PC-3 (cell line): ENCODE results near the gene KMT2C.
"Not testable (repeated sequence)": the region's sequence is repeated elsewhere in the genome, so short reads cannot be mapped to it uniquely, and the experiment has no call there.

Experiments
- CTCF ChIP-seq: fragments of 300-600 bp; sonication (generic); conservative IDR thresholded peaks from 2 replicates; pipeline ENCODE4 v1.5.1; 2017; ENCODE audit warnings: antibody characterized with exemption, low read depth, mild to moderate bottlenecking, low read length
- EZH2 ChIP-seq: fragments of 300-600 bp; sonication (generic); IDR thresholded peaks from one replicate; pipeline ENCODE4 v1.6.1; 2017; ENCODE audit warnings: antibody characterized with exemption, mild to moderate bottlenecking, low read length; ENCODE audit not compliant: unreplicated experiment
- EZH2phosphoT487 ChIP-seq: fragments of 300-600 bp; sonication (generic); IDR thresholded peaks from 2 replicates; pipeline ENCODE4 v1.6.1; 2018; ENCODE audit warnings: mild to moderate bottlenecking, antibody characterized with exemption, low read length, borderline replicate concordance

DNA sequence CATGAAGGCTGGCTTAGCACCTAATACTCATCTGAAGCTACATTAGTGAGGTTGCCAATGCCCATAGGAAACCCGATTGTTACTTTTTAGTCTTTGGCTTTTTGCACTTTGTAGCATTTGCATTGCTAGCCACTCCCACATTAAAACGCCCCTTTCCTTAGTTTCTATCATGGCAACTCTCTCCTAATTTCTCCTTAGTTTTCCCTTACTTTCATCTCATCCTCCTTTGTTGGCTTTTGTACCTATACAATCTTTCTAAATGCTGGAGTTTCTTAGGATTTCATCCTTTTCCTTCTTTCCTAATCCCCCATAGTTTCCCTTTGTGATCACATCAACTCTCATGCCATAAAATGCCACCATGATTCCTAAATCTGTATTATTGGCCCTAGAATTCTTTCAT, 168.9 kb downstream of the KMT2C start:
- TF ChIP-seq EZH2, CTCF, EZH2phosphoT487: not testable (repeated sequence)
